NCI-H1417 treated with DMSO at 0.1 percent for 48 hours (cell line): Measurements from ENCODE around the gene ZC3H6.

Experiments used
- DNase-seq: peaks from one replicate; lab custom pipeline; 2025; lab: John Stamatoyannopoulos, UW

ZC3H6 gene

GRCh38 chr2:112275311-112275886 is at the start of gene ZC3H6:
TSS of gene ZC3H6 (plus strand) at chr2:112275597. CDS start at chr2:112275995, 398 bp downstream.
- peak; percentile 87 for DNase-seq

DNA sequence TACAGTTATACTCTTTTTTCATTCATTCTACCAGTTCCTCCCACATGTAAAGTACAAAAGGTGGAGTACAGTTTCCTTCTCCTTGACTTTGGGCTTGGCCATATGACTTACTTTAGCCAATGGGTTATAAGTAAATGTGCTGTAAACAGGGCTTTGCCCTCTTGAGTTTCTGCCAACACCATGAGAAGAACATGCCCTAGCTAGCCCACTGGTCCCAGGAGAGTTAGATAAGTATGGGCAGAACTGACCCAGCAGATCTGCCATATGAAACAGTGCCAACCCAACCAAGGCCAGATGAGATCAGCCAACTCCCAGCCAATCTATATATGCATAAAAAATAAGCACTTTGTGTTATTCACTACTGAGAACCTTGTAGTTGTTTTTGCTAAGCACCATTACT is 46.0 kb upstream of the ZC3H6 start:
- DNase-seq = no peak

DNA sequence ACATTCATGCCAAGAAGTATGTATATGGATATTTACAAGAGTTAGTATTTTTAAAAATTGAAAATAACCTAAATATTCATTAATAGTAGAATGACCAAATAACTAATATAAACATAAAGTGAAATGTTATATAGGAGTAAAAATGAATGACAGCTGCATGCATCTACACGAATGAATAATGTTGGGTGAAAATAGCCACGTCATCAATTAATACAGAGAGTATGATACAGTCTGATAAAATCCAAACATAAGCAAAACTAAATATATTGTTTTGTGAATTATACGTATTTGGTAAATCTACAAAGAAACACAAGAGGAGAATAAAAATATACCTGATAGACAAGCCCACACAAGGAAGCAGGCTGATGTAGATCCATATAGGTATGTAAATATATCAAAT is 45.0 kb upstream of the ZC3H6 start:
- DNase-seq = no peak

DNA sequence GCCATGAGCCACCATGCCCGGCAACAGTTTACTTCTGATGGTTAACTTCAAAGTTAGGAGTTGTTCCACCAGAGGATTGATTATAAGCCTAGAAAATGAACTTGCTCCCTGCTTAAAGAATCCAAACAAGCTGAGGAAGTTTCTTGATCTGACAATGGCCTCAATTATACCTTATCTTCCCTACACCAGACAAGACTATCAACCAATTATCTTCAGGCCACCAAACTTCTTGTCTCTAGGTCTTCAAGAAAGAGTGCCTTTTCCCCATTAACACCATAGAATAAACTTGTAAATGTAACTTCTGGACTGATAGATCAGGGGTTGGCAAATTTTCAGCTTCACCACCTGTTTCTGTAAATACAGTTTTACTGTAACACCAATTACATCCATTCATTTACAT is 35.5 kb upstream of the ZC3H6 start:
- no peak for DNase-seq

DNA sequence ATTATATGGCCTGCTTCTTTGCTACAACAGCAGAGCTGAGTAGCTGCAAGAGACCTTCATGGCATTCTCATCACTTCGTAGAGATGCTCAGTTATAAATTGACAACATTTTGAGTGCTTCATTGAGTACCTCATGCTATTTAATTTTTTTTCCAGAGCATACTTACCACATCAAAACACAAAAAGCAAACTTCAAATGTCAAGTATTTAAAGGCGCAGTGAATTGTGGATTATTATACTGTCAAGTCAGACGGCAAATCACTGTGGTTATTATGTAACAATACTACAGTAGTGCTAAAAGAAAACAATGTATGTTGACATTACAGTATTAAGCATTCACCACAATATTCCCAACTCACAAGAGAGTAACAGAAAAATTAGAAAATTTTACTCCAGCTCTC is 33.0 kb upstream of the ZC3H6 start:
- DNase-seq = no peak

DNA sequence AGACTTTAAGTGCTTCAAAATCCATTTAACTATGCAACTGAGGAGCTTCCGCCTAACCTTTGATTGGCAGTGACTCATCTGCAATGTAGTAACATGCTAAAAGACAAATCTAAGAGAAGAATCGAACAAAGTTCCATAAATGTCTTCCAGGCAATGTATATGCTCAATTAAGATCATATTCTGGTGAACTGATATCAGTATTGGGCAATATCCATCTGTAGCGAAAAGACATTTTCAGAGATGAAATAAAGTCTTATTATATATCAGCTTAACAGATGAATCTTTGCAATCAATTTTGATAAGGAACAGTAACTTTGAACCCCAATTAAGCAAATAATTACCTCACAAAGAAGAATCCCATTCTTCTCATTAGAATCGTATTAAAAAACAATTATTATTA is 32.2 kb upstream of the ZC3H6 start:
- DNase-seq = no peak

- no peak for DNase-seq
Measured at GRCh38 chr2:112244854-112245253, 30.5 kb upstream of the ZC3H6 start.

GRCh38 chr2:112251271-112251670 is 24.1 kb upstream of the ZC3H6 start:
- DNase-seq = no peak

GRCh38 chr2:112253261-112253815 is 22.1 kb upstream of the ZC3H6 start:
- DNase-seq = no peak

GRCh38 chr2:112254466-112255240 is 20.7 kb upstream of the ZC3H6 start, which contains the start of gene ZC3H8:
TSS of gene ZC3H8 (minus strand) at chr2:112255042. CDS start at chr2:112254981, 61 bp downstream.
- peak; percentile 50 for DNase-seq

DNA sequence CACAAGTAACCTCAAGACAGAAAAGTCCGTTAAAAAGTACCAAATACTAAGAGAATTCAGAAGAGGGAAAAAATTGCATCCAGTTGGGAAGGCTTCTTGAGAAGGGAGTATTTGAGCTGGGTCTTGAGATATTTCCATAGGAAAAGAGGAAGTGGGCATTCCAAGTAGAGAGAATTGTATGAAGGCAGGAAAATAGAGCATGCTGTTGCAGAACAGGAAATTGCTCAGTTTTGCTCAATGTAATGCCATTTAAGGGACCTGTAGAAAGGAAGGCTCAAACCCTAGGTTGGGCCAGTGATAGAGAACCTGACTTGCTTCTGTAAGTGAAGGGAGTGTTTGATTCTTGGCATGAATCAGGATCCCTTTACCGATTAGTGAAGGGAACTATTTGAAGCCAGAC is 19.5 kb upstream of the ZC3H6 start:
- DNase-seq = no peak

- no peak for DNase-seq
Measured at GRCh38 chr2:112256654-112257053, 18.7 kb upstream of the ZC3H6 start.

- DNase-seq = no peak
Measured at GRCh38 chr2:112257575-112257974, 17.8 kb upstream of the ZC3H6 start.

GRCh38 chr2:112259509-112260294 is 15.7 kb upstream of the ZC3H6 start:
- DNase-seq = no peak

GRCh38 chr2:112260295-112260625 is 15.1 kb upstream of the ZC3H6 start:
- no peak for DNase-seq

DNA sequence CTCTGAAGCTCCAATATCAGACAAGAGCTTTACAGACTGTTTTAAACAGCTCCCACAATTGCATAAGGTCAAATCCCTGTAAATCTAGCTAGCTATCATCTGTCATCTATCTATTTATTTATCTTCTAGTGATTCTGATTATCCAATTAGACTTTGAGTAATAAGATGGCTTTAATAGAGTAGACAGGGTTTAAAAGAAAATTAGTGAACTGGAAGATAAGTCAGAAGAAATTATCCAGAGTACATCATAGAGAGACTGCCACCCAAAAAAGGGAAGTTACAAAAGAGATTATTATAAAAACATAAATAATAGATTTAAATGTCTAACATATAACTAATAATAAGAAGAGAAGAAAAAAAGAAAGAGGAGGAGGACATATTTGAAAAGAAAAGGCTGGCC is 12.5 kb upstream of the ZC3H6 start:
- no peak for DNase-seq

GRCh38 chr2:112268547-112268946 is 6.8 kb upstream of the ZC3H6 start:
- no peak for DNase-seq

DNA sequence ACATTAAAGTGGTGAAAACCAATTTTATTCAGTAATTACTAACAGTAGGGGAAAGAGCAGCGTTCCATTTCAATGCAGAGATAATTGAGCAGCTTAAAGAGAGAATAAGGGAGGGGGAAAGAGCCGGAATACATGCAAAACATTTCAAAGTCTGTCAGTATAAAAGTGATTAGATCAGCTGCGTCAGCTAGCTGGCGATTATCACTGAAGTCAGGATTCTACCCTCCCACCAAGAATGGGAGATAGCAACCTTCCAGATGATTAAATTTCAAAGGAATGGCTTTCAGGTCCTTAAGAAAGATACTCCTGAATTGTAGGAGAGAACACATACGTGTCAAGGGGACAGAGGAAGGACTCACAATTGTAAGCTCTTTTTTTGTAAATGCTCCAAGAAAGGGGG is 2.7 kb upstream of the ZC3H6 start:
- DNase-seq = no peak

DNA sequence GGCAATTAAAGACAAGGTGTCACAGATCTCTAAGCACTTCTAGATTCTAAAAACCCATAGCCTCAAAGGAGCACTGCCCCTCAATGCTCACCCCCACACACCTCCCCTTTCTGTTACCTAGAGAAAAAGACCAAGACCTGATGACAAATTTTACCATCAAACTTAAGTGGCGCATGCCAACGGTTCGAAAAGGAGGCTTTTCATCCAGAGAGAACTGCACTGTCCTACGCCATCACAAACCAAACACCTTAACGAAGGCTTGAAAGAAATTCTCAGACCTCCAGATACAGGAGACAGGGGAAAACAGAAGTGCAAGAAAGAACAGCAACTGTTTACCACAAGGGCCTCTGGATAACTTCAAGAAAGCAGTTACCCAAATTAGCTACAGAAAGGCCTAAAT is 2.0 kb upstream of the ZC3H6 start:
- no peak for DNase-seq

GRCh38 chr2:112275887-112276773 is 733 bp downstream of the ZC3H6 start:
- no peak for DNase-seq

DNA sequence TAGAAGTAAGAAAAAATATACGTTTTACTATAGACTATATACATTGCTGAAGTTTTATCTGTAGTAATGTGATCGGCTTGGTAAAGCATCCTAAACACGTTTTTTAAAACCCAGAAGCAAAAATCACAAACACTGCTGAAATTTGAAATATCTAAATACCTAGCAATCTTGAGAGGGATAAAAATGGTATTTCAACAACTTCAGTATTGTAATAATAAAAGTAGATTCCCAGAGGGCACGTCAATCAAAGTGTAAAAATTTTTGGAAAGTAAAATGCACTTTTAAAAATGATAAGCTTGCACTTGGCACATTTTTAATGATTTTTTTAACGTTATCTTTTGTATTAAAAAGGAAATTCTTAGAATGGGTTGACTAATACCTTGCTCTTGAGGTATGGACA is 1.6 kb downstream of the ZC3H6 start:
- DNase-seq = no peak
